WTC11 (cell line): Measurements from ENCODE around the gene ZNF135. TPM values are rescaled to one million over a fixed set of nuclear protein-coding genes. Genes with fewer than 3 reads are reported as not detected.

Experiments used
- ATAC-seq: fragments of 200-7000 bp; cut with Tn5 transposase; 2 replicates; pipeline ENCODE4 v1.10.0; 2021; ENCODE audit warnings: mild to moderate bottlenecking, moderate library complexity
- CTCF ChIA-PET: fragments of 300-600 bp; sonication (Branson Sonifier 250); formaldehyde crosslinking; loops from one replicate; lab custom pipeline; 2021; ENCODE audit warnings: antibody characterized with exemption; lab: Charles Lee
- POLR2A ChIA-PET: fragments of 350-600 bp; sonication (Branson Sonifier 250); formaldehyde crosslinking; loops from one replicate; lab custom pipeline; 2021; ENCODE audit warnings: antibody characterized with exemption; lab: Charles Lee
- DNase-seq: peaks from one replicate; pipeline ENCODE4 v3.0.0; 2021; ENCODE audit warnings: low spot score
- H3K27ac Mint-ChIP-seq: 2 replicates; pipeline ENCODE4 v1.8.0; 2021; ENCODE audit warnings: mixed read lengths
- H3K27me3 Mint-ChIP-seq: 2 replicates; pipeline ENCODE4 v1.8.0; 2021; ENCODE audit warnings: low read depth, mild to moderate bottlenecking, moderate library complexity, mixed read lengths
- H3K36me3 Mint-ChIP-seq: 2 replicates; pipeline ENCODE4 v1.8.0; 2021; ENCODE audit warnings: mixed read lengths
- H3K4me1 Mint-ChIP-seq: 2 replicates; pipeline ENCODE4 v1.8.0; 2022; ENCODE audit warnings: mixed read lengths
- H3K4me3 Mint-ChIP-seq: 2 replicates; pipeline ENCODE4 v1.8.0; 2021; ENCODE audit warnings: mild to moderate bottlenecking, moderate library complexity, mixed read lengths
- H3K9me3 Mint-ChIP-seq: 2 replicates; pipeline ENCODE4 v1.8.0; 2021; ENCODE audit warnings: mixed read lengths
- ATF1 ChIP-seq: sonication (generic); formaldehyde crosslinking; IDR thresholded peaks from 2 replicates; pipeline ENCODE4 v1.8.1; 2023; ENCODE audit warnings: mild to moderate bottlenecking, moderate library complexity, missing genetic modification reagents
- CREB1 ChIP-seq: sonication (generic); formaldehyde crosslinking; IDR thresholded peaks from 2 replicates; pipeline ENCODE4 v1.8.0; 2023; ENCODE audit warnings: mild to moderate bottlenecking, missing genetic modification reagents
- FOXP1 ChIP-seq: sonication (generic); formaldehyde crosslinking; IDR thresholded peaks from 2 replicates; pipeline ENCODE4 v1.8.0; 2022; ENCODE audit warnings: missing genetic modification reagents, mild to moderate bottlenecking, moderate library complexity, borderline replicate concordance
- GABPB1 ChIP-seq: sonication (generic); formaldehyde crosslinking; IDR thresholded peaks from 2 replicates; pipeline ENCODE4 v1.8.1; 2023; ENCODE audit warnings: mild to moderate bottlenecking, missing genetic modification reagents
- GTF2I ChIP-seq: fragments of 250-450 bp; sonication (Bioruptor Pico); conservative IDR thresholded peaks from 2 replicates; pipeline ENCODE4 v1.4.0; 2021; ENCODE audit warnings: mild to moderate bottlenecking
- JUN ChIP-seq: sonication (generic); formaldehyde crosslinking; IDR thresholded peaks from 2 replicates; pipeline ENCODE4 v1.8.0; 2023; ENCODE audit warnings: mild to moderate bottlenecking, missing genetic modification reagents
- MYBL2 ChIP-seq: sonication (generic); formaldehyde crosslinking; IDR thresholded peaks from 2 replicates; pipeline ENCODE4 v1.8.1; 2023; ENCODE audit warnings: mild to moderate bottlenecking, moderate library complexity, missing genetic modification reagents
- NFATC4 ChIP-seq: fragments of 250-450 bp; sonication (Bioruptor Pico); IDR thresholded peaks from 2 replicates; pipeline ENCODE4 v1.9.0; 2021; ENCODE audit warnings: mild to moderate bottlenecking
- NR2C2 ChIP-seq: sonication (generic); formaldehyde crosslinking; IDR thresholded peaks from 2 replicates; pipeline ENCODE4 v1.8.0; 2022; ENCODE audit warnings: mild to moderate bottlenecking, missing genetic modification reagents
- PRRX2 ChIP-seq: fragments of 250-450 bp; sonication (Bioruptor Pico); IDR thresholded peaks from 2 replicates; pipeline ENCODE4 v1.8.0; 2021; ENCODE audit warnings: mild to moderate bottlenecking
- RELA ChIP-seq: sonication (generic); formaldehyde crosslinking; IDR thresholded peaks from 2 replicates; pipeline ENCODE4 v1.8.1; 2022; ENCODE audit warnings: missing genetic modification reagents, mild to moderate bottlenecking, borderline replicate concordance
- TEAD1 ChIP-seq: sonication (generic); formaldehyde crosslinking; IDR thresholded peaks from 2 replicates; pipeline ENCODE4 v1.8.0; 2022; ENCODE audit warnings: mild to moderate bottlenecking, missing genetic modification reagents
- ZBTB21 ChIP-seq: sonication (generic); formaldehyde crosslinking; IDR thresholded peaks from 2 replicates; pipeline ENCODE4 v1.8.1; 2023; ENCODE audit warnings: mild to moderate bottlenecking, missing genetic modification reagents, borderline replicate concordance
- ZNF138 ChIP-seq: sonication (generic); formaldehyde crosslinking; conservative IDR thresholded peaks from 2 replicates; pipeline ENCODE4 v1.8.1; 2022; ENCODE audit warnings: mild to moderate bottlenecking, moderate library complexity, missing genetic modification reagents
- ZNF317 ChIP-seq: sonication (generic); formaldehyde crosslinking; IDR thresholded peaks from 2 replicates; pipeline ENCODE4 v1.8.1; 2023; ENCODE audit warnings: low read depth, mild to moderate bottlenecking, moderate library complexity, missing genetic modification reagents, borderline replicate concordance
- ZNF671 ChIP-seq: fragments of 250-450 bp; sonication (Bioruptor Pico); IDR thresholded peaks from 2 replicates; pipeline ENCODE4 v1.8.0; 2021; ENCODE audit warnings: mild to moderate bottlenecking
- total RNA-seq: library from RNA; stranded (reverse); gene quantifications from 3 replicates; pipeline ENCODE4 v1.2.3, GENCODE V29; 2021
- TF ChIP-seq, protein P1 (sequence below): sonication (generic); formaldehyde crosslinking; IDR thresholded peaks from 2 replicates; pipeline ENCODE4 v1.8.1; 2023; ENCODE audit warnings: mild to moderate bottlenecking, missing genetic modification reagents, borderline replicate concordance
- TF ChIP-seq, protein P2 (sequence below): sonication (generic); formaldehyde crosslinking; IDR thresholded peaks from 2 replicates; pipeline ENCODE4 v1.8.1; 2023; ENCODE audit warnings: mild to moderate bottlenecking, missing genetic modification reagents, moderate library complexity
- TF ChIP-seq, protein P3 (sequence below): sonication (generic); formaldehyde crosslinking; IDR thresholded peaks from 2 replicates; pipeline ENCODE4 v1.8.0; 2022; ENCODE audit warnings: mild to moderate bottlenecking, missing genetic modification reagents
- TF ChIP-seq, protein P4 (sequence below): fragments of 250-450 bp; sonication (Bioruptor Pico); IDR thresholded peaks from 2 replicates; pipeline ENCODE4 v1.8.0; 2021; ENCODE audit warnings: mild to moderate bottlenecking
- TF ChIP-seq, protein P5 (sequence below): sonication (generic); formaldehyde crosslinking; IDR thresholded peaks from 2 replicates; pipeline ENCODE4 v1.8.0; 2022; ENCODE audit warnings: mild to moderate bottlenecking, missing genetic modification reagents
- TF ChIP-seq, protein P6 (sequence below): fragments of 250-450 bp; sonication (Bioruptor Pico); IDR thresholded peaks from 2 replicates; pipeline ENCODE4 v1.9.0; 2021; ENCODE audit warnings: mild to moderate bottlenecking
- TF ChIP-seq, protein P7 (sequence below): sonication (generic); formaldehyde crosslinking; IDR thresholded peaks from 2 replicates; pipeline ENCODE4 v1.8.0; 2023; ENCODE audit warnings: mild to moderate bottlenecking, missing genetic modification reagents

Gene ZNF135
- total RNA-seq, 1 experiment from 2014 or later: 5.6 TPM

DNA sequence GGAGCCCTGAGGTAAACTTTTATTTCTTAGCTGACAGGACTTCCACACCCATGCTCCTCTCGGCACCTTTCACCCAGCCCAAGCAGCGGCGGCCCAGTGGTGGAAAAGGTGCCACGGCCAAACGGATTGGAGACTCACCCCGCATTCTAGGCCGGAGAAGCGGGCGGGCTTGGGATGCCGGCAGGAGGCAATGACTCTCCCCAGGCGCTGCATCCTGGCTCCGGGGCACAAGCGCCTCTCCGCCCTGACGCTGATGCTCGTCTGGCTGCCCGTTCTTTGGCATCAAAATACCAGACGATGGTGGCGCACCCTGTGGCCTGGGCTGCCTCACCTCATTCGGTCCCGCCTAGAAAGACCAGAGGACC, 49.8 kb upstream of the ZNF135 start:
- ATAC-seq (no peak; the same call in 1 of the 2 replicates), DNase-seq (no peak)
- Mint-ChIP-seq H3K27me3 (peaks cover 6% of the 10 kb centered on the region), H3K36me3 (peaks cover 38% of the 10 kb centered on the region), H3K4me1 (peaks cover 17% of the 10 kb centered on the region), H3K4me3 (peak overlapping the region; percentile 67), H3K9me3 (peaks cover 9% of the 10 kb centered on the region), H3K27ac (peak overlapping the region; percentile 68; the same call in 1 of the 2 replicates)
- ChIA-PET POLR2A (no interaction called here), CTCF (no interaction called here)
- TF ChIP-seq RELA (CRISPR knock-in tag): no peak
- TF ChIP-seq, protein P1, sequence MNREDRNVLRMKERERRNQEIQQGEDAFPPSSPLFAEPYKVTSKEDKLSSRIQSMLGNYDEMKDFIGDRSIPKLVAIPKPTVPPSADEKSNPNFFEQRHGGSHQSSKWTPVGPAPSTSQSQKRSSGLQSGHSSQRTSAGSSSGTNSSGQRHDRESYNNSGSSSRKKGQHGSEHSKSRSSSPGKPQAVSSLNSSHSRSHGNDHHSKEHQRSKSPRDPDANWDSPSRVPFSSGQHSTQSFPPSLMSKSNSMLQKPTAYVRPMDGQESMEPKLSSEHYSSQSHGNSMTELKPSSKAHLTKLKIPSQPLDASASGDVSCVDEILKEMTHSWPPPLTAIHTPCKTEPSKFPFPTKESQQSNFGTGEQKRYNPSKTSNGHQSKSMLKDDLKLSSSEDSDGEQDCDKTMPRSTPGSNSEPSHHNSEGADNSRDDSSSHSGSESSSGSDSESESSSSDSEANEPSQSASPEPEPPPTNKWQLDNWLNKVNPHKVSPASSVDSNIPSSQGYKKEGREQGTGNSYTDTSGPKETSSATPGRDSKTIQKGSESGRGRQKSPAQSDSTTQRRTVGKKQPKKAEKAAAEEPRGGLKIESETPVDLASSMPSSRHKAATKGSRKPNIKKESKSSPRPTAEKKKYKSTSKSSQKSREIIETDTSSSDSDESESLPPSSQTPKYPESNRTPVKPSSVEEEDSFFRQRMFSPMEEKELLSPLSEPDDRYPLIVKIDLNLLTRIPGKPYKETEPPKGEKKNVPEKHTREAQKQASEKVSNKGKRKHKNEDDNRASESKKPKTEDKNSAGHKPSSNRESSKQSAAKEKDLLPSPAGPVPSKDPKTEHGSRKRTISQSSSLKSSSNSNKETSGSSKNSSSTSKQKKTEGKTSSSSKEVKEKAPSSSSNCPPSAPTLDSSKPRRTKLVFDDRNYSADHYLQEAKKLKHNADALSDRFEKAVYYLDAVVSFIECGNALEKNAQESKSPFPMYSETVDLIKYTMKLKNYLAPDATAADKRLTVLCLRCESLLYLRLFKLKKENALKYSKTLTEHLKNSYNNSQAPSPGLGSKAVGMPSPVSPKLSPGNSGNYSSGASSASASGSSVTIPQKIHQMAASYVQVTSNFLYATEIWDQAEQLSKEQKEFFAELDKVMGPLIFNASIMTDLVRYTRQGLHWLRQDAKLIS (CRISPR knock-in tag): no peak
- TF ChIP-seq PRRX2: 0 out of 2 replicates have a peak, but pooled peaks have one; percentile 38
- TF ChIP-seq ZBTB21 (CRISPR knock-in tag): no peak
- TF ChIP-seq NFATC4 (CRISPR knock-in tag): peak; percentile 46; the same call in 1 of the 2 replicates
- TF ChIP-seq, protein P2, sequence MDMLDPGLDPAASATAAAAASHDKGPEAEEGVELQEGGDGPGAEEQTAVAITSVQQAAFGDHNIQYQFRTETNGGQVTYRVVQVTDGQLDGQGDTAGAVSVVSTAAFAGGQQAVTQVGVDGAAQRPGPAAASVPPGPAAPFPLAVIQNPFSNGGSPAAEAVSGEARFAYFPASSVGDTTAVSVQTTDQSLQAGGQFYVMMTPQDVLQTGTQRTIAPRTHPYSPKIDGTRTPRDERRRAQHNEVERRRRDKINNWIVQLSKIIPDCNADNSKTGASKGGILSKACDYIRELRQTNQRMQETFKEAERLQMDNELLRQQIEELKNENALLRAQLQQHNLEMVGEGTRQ (CRISPR knock-in tag): no peak
- TF ChIP-seq NR2C2 (CRISPR knock-in tag): no peak
- TF ChIP-seq, protein P3, sequence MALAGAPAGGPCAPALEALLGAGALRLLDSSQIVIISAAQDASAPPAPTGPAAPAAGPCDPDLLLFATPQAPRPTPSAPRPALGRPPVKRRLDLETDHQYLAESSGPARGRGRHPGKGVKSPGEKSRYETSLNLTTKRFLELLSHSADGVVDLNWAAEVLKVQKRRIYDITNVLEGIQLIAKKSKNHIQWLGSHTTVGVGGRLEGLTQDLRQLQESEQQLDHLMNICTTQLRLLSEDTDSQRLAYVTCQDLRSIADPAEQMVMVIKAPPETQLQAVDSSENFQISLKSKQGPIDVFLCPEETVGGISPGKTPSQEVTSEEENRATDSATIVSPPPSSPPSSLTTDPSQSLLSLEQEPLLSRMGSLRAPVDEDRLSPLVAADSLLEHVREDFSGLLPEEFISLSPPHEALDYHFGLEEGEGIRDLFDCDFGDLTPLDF: no peak
- 0 out of 2 replicates have a peak, but pooled peaks have one; percentile 41 for TF ChIP-seq ZNF671 (CRISPR knock-in tag)
- TF ChIP-seq GTF2I: no peak
- TF ChIP-seq, protein P4, sequence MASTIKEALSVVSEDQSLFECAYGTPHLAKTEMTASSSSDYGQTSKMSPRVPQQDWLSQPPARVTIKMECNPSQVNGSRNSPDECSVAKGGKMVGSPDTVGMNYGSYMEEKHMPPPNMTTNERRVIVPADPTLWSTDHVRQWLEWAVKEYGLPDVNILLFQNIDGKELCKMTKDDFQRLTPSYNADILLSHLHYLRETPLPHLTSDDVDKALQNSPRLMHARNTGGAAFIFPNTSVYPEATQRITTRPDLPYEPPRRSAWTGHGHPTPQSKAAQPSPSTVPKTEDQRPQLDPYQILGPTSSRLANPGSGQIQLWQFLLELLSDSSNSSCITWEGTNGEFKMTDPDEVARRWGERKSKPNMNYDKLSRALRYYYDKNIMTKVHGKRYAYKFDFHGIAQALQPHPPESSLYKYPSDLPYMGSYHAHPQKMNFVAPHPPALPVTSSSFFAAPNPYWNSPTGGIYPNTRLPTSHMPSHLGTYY (CRISPR knock-in tag): 0 out of 2 replicates have a peak, but pooled peaks have one; percentile 62
- TF ChIP-seq, protein P5, sequence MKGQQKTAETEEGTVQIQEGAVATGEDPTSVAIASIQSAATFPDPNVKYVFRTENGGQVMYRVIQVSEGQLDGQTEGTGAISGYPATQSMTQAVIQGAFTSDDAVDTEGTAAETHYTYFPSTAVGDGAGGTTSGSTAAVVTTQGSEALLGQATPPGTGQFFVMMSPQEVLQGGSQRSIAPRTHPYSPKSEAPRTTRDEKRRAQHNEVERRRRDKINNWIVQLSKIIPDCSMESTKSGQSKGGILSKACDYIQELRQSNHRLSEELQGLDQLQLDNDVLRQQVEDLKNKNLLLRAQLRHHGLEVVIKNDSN (CRISPR knock-in tag): no peak
- no peak for TF ChIP-seq ATF1 (CRISPR knock-in tag)

DNA sequence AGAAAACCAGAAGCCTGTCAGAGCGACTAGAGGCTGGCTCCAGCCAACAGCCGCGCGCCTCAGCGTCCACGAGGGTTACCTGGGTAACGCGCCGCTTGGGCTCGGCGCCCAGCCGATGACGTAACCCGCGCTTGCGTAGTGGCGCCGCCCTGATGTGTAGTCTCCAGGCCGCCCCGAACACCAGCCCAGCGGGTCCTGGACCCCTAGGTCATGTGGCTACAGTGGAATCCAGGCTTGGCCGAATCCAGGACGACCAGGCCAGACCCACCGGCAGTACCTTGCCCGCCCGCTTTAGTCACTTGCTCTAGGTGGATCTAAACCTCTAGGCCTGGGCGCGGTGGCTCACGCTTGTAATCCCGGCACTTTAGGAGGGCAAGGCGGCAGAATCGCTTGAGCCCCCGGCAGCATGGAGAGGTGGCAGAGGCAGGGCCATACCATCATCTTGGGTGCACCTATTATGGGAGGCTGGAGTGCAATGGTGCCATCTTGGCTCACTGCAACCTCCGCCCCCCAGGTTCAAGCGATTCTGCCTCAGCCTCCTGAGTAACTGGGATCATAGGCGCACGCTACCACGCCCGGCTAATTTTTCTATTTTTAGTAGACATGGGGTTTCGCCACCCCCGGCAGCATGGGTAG, 49.3 kb upstream of the ZNF135 start:
- H3K27me3 Mint-ChIP-seq: peaks cover 6% of the 10 kb centered on the region
- POLR2A ChIA-PET: interaction anchor here (0.5 kb wide), 1 partner anchor 23 kb away, joined by 5 read pairs; no protein-coding TSS in a partner anchor
- H3K27ac Mint-ChIP-seq: peak overlapping the region; percentile 93
- peaks cover 9% of the 10 kb centered on the region for H3K9me3 Mint-ChIP-seq
- peaks cover 33% of the 10 kb centered on the region for H3K36me3 Mint-ChIP-seq
- DNase-seq (peak; percentile 95), ATAC-seq (peak; percentile 90)
- peak overlapping the region; percentile 67 for H3K4me3 Mint-ChIP-seq
- peaks cover 13% of the 10 kb centered on the region for H3K4me1 Mint-ChIP-seq
- CTCF ChIA-PET: no interaction called here
- TF ChIP-seq, protein P6, sequence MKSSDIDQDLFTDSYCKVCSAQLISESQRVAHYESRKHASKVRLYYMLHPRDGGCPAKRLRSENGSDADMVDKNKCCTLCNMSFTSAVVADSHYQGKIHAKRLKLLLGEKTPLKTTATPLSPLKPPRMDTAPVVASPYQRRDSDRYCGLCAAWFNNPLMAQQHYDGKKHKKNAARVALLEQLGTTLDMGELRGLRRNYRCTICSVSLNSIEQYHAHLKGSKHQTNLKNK (CRISPR knock-in tag): 0 out of 2 replicates have a peak, but pooled peaks have one; percentile 34
- TF ChIP-seq JUN (peak; percentile 38; the same call in 1 of the 2 replicates), GABPB1 (CRISPR knock-in tag) (no peak), ZNF138 (no peak), TEAD1 (CRISPR knock-in tag) (peak; percentile 76; the same call in 1 of the 2 replicates), FOXP1 (peak; percentile 54; the same call in 1 of the 2 replicates), MYBL2 (CRISPR knock-in tag) (peak; percentile 51; the same call in 1 of the 2 replicates), CREB1 (peak; percentile 85; the same call in 1 of the 2 replicates), ZNF317 (CRISPR knock-in tag) (no peak)
- TF ChIP-seq, protein P7, sequence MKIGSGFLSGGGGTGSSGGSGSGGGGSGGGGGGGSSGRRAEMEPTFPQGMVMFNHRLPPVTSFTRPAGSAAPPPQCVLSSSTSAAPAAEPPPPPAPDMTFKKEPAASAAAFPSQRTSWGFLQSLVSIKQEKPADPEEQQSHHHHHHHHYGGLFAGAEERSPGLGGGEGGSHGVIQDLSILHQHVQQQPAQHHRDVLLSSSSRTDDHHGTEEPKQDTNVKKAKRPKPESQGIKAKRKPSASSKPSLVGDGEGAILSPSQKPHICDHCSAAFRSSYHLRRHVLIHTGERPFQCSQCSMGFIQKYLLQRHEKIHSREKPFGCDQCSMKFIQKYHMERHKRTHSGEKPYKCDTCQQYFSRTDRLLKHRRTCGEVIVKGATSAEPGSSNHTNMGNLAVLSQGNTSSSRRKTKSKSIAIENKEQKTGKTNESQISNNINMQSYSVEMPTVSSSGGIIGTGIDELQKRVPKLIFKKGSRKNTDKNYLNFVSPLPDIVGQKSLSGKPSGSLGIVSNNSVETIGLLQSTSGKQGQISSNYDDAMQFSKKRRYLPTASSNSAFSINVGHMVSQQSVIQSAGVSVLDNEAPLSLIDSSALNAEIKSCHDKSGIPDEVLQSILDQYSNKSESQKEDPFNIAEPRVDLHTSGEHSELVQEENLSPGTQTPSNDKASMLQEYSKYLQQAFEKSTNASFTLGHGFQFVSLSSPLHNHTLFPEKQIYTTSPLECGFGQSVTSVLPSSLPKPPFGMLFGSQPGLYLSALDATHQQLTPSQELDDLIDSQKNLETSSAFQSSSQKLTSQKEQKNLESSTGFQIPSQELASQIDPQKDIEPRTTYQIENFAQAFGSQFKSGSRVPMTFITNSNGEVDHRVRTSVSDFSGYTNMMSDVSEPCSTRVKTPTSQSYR (CRISPR knock-in tag): 0 out of 2 replicates have a peak, but pooled peaks have one; percentile 47
